C4-2B (cell line): ENCODE measurements around the gene XRCC5.

Experiments
- CTCF ChIP-seq: fragments of 450-650 bp; conservative IDR thresholded peaks from 2 replicates; pipeline ENCODE4 v1.5.1; 2017; ENCODE audit warnings: mild to moderate bottlenecking
- ZFX ChIP-seq: fragments of 450-650 bp; IDR thresholded peaks from 2 replicates; pipeline ENCODE4 v1.6.1; 2017

GRCh38 chr2:216146573-216146972 is 37.4 kb downstream of the XRCC5 start:
- no peak for TF ChIP-seq CTCF
- TF ChIP-seq ZFX = no peak
